GM12892 (cell line): ENCODE results near the gene SFTPB.

Experiments
- POLR2A ChIP-seq: IDR thresholded peaks from 2 replicates; pipeline ENCODE4 v1.6.1; 2011; ENCODE audit warnings: low read depth, low read length, control low read depth
- TAF1 ChIP-seq: IDR thresholded peaks from 2 replicates; pipeline ENCODE4 v1.6.1; 2011; ENCODE audit warnings: low read depth, mild to moderate bottlenecking, control low read depth, low read length, borderline replicate concordance

DNA sequence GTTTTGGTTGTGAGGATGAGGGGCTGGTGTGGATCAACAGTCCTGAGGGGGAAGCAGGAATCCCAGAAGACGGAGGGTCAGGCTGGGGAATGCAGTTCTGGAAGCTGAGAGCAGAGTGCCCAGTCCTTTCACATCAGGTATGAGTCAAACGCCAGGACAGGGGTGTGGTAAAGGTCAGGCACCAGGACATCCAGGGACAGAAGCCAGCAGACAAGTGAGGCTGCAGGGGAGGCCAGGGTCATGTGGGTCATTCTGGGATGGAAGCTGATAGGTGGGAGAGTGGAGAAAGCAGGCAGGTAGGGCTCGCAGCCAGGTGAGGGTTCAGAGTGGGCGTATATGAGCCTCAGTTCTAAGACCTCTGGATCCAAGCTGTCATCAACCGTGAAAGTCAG lies 13.4 kb upstream of the SFTPB start:
- TF ChIP-seq POLR2A, result no peak
- TF ChIP-seq TAF1, result no peak
